ENCODE measurements around the gene INPP4A.

Gene INPP4A

DNA sequence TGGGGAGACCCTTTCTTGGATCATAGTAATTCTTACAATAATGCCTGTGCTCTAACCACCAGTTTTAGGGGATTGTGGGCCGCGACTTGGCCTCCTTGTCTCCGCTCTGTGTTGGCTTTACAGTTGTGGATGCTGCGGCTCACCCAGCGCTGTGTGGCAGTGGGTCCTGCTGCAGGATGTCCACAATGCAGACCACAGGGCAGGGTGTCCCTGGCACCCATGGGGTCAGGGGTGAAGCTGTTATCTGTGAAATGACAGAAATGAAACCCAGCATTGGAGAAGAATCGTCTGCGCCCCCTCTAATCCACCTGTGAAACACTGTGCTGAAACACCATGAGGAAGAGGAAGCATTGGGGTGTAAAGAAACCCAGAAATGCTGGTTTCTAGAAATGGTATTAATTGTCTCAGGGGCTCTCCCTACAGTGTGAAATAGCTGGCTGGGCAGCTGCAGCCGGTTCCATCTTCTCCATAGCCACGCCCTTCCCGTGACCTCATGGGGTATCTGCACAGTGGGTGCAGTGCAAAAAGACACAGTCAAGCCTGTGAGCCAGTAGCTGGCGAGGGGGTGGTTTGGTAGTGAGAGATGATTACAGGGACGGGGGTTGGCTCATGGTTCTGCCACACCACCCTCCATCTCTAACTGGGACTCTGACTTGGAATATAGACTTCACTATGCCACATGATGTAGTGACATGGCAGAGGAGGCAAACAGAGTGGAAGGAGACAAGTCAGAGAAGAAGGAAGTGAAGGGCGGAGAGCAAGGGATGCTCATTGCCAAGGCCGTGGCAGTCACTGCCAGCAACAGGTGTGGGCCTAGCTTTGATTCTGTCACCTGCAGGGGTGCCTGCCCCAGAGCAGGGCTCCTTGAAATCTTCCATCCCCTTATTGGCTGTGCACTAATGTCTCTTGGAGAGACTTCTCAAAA is 16.2 kb downstream of the INPP4A start:
- no peak for DNase-seq

DNA sequence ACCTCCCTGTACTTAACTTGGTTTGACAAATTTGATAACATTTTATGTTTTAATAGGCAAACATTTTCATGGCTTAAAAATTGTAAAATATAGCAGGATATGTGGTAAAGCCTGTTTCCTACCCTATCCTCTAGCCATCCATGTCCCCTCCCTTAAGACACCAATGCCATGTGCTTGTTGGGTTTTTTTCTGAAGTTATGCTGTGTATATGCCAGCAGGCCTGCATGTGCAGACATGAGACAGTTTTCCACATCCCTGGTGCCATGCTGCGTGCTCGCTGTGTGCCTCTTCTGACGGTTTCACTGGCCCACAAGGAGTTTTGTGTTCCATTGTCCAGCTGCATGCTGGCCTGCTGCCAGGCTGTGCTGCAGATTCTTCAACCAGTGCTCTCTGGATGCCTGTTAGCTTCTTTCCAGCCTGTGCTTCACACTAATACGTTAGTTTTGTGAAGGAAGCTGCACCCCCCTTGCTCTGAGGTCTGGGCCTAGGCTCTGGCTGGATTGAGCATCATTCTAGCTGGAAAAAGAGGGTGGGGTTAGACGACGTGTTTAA is 16.9 kb downstream of the INPP4A start:
- DNase-seq: no peak

DNA sequence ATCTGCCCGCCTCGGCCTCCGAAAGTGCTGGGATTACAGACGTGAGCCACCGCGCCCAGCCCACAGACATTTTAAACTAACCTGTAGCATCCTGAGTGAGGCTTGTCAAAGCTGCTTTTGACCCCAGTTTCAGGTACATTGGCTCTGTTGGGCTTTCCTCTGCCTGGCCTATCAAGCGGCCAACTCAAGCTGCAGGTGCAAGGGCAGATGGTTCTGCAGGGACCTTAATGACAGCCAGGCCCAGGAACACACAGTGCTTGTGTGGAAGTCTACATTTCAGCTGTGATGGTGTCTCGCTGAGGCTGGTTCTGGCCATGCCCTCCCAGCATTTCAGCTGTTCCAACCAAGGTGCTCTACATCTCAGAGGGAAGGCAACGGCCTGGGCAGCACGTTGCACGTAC is 18.4 kb downstream of the INPP4A start:
- DNase-seq: no peak

DNA sequence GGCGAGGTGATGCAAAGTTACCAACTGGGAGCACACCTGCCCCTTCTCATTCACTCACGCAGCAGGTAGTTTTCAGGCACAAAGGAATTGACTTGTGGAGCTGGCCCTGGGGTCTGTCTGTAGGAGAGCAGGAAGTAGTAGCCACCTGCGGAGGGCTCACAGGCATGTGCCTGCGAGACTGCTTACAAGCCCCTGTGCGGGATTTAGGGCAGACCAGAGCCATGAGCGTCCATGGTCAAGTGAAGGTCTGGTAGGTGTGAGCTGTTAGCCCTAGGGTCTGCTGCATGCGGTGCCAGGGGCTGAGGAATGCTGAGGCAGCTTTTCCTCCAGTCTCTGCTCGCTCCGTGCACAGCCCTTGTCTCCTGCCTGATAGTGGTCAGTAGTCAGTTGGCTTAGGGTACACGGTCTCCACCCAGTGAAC is 18.9 kb downstream of the INPP4A start:
- DNase-seq: no peak

DNA sequence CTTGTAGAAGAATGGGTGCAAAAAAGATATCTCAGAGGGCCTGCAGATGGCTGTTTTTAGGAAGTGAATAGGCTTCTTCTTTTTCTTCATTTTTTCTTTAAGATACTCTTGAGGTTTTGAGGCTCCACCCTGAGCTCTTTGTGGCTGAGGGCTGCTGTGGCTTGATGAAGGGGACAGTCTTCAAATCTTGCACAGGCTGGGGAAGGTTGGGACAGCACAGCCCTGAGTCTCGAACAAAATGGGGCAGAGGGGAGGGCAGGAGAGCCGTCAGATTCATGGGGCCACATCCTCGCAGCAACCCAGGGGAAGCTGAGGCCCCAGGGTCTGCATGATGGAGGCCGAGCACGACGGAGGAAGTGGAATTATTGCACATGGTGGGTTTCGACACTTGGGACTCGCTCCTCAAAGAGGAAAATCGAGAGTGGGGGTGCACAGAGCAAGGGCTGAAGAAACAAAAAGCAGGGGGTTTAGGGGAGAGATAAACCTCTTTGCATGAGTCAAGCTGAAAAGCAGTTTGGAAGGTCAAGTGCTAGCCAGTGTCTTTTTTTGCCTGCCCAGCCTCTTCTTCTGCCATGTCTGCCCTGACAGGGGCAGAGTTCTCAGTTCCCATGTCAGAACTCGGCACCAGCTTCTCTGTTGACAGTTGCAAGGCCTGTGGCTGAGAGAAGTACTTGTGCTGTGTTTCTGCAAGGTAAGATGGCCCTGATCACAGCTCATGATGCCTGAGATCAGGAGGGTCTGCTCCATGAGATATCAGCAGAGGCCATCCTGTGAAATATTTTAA is 19.5 kb downstream of the INPP4A start:
- DNase-seq: no peak

DNA sequence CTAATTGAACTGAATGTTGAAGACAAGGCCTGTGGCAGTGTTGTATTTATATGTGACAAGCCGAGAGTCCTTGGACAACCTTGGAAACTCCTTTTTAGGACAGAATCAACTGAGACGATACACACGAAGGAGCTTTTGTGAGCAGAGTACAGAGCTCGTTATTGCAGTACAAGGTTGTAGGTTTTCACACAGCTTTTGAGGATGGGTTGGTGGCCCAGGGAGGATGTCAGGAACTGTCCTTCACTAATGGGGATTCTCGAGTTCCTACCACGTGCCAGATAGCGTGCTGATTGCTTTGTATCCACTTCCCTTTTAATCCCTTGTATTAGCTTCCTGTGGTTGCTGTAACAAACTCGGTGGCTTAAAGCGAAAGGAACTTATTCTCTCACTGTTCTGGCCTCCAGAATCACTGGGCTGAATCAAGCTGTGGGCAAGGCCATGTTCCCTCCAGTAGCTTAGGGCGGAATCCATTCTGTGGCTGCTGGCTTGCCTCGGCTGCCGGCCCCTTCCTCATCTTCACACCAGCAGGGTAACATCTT is 20.2 kb downstream of the INPP4A start:
- DNase-seq: no peak

DNA sequence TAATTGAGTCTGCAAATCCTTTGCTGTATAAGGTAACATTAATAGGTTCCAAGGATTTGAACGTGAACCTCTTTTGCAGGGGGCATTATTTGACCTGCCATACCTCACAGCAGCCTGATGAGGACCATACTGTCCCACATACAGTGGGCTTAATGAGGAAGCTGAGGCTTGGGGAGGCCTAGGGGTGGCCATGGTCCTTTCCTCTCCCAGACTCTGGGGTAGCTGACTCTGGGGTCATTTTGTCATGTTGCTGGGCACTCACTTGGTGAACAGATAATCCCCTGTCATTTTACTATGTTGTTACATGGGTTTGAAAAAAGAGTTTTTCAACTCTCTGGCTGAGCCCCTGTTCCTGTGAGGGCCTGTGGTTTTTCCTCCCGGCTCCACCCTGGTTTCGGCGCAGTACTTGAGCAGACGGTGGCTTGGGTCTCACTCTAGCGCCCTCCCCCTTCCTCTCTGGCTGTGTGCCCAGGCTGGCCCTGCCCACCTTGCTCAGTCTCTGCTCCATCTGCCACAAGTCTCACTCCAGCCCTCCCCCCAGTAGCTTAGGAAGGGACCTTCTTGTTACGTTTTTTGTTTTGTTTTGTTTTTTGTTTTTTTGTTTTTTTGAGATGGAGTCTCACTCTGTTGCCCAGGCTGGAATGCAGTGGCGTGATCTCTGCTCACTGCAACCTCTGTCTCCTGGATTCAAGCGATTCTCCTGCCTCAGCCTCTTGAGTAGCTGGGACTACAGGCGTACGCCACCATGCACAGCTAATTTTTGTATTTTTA is 21.0 kb downstream of the INPP4A start:
- DNase-seq: no peak

DNA sequence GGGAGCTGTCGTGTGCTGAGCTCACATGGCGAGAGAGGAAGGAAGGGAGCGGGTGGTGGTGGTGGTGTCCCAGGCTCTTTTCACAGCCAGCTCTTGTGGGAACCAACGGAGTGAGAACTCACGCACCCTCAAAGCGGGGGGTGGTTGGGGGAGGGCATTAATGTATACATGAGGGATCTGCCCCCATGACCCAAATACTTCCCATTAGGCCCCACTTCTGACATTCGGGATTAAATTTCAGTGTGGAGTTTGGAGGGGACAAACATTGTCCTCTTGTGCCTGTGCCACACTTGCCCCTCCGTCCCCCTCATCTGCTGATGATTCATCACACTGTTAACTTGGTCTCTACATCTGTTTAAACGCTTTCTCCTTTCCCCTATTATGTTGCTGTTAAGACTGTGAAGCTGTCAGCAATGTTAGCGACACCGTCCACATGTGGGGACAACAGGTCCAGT is 22.5 kb downstream of the INPP4A start:
- DNase-seq: no peak

DNA sequence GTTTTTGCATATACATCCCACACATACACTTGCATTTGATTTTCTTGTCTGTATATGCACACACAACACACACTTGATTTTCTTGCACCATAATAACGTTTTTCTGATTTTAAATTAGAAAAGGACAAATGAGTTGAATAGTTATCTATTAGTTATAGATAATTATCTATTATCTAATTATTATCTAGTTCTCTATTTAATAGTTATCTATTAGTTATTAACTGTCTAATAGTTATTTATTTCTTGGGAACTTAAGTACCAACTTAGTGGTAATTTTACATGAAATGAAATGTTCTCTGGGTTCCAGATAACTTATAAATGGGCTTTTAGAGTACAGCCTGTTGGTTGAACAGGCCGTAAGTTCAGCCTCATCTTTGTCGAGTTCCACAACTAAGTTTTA is 23.0 kb downstream of the INPP4A start:
- DNase-seq: no peak

DNA sequence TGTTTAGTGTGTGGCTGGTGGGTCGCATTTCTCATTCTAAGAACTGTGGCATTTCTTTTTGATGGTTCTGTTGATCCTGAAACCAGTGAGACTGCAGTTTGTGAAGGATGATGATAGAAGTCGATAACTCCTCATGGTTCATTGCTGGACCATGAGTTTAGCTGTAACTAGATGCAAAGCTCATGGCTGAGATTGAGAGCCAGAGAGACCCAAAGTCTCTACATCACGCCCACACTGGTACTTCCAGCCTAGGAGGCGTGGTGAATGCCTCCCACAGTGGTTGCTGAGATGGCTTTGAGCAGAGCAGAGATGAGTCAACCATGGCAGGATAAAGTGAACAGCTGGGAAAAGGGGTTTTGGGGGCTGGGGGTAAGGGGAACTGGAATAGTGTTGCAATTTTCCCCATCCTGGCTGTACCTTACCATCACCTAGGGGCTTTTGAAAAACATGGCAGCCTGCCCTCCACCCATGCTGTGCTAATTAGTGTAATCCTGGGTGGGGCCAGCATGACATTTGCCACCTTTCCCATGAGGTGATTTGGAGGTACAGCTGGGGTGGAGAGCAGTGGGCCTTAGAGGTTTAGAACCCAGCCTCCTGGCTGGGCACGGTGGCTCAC is 24.1 kb downstream of the INPP4A start:
- DNase-seq: no peak

DNA sequence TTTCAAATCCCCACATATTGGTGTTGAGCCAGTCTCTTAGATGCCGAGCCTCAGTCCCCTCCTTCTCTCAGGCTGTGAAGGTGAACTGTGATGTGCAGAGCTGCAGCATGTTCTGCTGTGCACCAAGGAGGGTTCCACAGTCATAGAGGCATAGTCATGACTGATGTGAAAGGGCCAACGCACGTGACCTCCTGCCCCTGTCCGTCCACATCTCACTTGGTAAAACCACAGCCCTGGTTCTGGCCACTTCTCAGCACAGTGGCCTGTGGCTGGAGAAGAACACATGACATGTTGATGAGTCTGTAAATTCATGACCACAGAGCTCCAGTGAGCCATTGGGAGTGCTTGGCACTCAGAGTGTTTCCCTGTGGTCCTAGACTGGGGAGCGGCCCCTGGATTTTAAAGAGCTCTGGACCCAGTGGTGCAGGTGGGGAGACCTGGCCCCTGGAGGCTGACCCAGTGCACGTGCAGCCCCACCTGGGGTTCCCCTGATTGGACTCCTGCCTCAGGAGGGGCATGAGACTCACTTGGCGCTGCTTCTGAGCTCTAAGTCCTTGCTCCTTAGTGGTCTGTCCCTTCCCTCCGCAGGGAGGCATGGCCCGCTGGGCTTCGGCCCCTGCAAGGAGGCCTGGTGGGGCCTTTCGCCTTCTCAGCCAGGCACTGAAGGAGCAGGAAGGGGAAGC is 25.3 kb downstream of the INPP4A start:
- no peak for DNase-seq

DNA sequence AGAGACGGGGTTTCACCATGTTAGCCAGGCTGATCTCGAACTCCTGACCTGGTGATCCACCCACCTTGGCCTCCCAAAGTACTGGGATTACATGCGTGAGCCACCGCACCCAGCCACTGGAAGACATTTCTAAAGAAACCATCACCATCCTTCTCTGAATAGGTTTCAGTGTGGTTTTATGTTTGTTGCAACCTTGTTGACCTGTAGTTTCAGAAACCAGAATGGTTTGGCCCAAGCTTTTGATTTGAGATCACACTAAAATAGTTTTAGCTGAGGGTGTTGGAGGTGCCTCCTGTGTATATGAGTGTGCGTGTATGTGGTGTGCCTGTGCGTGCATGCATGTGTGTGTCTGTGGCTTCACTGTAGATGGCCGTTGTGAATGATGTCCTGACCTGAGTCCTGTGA is 26.2 kb downstream of the INPP4A start:
- DNase-seq: no peak

DNA sequence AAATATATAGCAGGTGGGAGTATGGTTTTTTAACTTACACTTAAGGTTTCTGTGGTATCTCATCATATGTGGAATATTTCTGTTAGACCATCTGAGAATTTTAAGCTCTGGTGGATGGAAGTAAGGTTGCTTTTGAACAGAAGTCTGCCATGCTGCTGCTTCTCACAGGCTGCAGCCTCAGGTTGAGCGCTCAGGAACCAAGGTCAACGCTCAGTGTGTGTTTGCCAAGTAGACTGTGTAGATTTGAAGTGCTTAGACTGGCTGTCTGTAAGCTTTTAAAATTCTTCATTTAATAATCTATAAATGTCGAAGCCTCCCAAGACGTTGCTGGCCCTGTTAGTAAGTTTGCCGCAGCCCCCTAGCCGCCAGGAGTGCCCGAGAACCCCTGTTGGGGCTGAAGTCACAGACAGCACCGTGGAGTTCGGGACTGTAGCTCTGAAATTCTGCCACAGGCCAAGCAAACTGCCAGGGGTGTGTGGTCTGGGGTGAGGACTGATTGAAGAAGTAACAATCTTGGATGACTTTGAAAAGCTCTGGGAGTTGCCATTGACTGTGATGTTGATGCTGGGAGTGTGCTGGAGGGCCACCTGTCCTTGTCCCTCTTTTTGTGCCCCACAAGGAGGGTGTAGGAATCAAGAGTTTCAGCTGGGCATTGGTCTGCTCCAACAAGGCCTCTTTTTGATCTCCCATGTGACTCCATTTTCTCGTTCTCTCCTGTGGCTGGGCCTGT is 26.9 kb downstream of the INPP4A start:
- no peak for DNase-seq

DNA sequence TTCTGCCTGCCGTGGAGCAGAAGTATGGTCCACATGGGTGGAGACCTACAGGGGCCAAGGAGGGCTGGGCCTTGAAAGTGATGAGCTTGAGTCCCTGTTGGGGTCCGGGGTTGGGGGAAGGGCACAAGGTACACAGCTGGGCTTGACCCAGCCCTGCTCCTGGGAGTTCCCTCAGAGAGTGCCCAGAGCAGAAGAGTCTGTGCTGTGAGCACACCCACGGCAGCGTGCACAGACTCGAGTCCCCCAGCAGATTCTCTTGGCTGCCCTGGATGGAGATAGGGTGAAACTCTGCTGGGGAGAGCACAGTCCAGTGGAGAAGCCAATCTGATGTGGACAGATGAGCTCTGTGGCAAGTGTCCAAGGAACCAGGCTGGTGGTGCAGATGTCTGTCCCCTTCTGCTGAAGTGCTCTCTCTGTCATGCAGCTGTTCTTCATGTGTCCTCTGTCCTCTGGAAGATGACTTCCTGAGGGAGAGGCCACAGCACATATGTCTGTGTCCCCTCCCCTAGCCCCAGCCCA is 27.5 kb downstream of the INPP4A start:
- no peak for DNase-seq

DNA sequence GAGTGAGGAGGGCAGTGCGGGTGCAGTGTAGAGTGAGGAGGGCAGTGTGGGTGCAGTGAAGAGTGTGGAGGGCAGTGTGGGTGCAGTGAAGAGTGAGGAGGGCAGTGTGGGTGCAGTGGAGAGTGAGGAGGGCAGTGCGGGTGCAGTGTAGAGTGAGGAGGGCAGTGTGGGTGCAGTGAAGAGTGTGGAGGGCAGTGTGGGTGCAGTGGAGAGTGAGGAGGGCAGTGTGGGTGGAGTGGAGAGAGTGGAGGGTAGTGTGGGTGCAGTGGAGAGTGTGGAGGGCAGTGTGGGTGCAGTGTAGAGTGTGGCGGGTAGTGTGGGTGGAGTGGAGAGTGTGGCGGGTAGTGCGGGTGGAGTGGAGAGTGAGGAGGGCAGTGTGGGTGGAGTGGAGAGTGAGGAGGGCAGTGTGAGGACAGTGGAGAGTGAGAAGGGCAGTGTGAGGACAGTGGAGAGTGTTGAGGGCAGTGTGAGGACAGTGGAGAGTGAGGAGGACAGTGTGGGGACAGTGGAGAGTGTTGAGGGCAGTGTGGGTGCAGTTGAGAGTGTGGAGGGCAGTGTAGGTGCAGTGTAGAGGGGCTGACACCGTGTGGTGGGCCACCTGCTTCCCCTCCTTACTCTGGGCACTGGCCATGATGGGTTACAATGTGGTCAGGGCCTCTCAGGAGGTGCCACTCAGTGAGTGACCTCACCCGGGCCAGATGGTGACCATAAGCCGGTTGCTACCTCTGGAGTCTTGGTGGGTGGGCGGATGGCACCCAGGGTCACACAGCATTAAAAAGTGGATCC is 28.5 kb downstream of the INPP4A start:
- no peak for DNase-seq

DNA sequence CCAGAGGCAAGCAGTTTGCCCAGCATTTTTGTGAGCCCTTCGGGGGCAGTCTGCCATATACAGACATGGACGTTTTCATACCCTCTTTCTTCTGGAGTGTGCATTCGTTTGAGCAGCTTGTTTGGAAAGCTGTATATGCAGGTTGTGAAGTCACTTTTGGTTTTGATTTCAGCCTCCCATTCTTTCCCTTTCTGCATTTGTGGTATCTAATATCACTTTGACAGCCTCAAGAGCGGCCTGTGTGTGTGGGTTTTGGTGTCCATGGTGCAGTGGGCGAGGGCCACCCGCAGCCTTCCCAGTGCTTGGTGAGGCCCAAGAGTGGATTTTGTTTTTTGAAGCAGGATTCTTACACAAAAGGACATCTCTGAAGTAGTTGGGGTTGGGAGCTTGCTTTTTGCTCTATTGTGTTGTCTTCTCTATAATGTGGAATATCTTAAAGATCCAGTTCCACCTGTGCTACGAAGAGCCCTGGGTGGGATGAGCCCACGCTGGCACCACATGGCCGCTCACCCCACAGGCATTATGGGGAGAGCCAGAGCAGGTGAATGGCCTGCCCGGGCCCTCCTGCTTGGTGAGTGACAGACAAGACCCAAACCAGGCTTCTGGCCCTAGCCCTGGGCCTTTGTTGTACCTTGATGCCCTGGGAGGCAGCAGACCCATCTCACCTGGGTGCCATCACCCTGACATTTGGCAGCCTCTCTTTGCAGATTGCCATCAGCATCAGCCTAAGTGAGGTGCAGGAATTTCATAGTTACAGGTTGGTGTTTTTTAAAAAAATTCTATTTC is 29.5 kb downstream of the INPP4A start:
- no peak for DNase-seq

DNA sequence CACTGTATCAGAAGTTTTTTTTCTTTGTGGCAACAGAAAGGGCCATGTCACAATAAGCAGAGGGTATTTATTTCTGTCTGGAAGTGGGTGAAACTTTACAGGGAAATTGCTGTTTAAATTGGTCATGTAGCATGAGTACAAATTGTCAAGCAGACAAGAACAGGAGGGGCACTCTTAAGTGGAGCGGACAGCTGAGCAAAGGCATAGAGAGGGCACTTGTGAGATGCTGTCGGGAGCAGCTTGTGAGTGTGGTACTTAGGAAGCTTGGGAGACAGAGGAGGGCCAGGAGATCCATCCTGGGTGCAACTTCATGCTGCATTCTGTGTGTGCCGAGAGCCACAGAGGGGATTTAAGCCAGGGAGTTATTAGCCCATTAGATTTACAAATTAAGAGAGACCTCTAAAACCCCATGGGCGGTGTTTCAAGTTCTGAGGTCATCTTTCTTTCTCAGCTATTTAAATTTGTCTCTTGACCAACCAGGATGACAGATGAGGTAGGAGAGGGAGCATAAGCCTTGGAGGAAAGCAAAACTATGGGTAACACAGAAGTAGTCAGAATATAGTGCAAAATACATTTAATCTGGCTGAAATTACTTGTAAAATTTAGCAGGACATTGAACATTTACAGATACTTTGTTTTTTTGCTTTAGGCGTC is 30.4 kb downstream of the INPP4A start:
- DNase-seq: no peak

DNA sequence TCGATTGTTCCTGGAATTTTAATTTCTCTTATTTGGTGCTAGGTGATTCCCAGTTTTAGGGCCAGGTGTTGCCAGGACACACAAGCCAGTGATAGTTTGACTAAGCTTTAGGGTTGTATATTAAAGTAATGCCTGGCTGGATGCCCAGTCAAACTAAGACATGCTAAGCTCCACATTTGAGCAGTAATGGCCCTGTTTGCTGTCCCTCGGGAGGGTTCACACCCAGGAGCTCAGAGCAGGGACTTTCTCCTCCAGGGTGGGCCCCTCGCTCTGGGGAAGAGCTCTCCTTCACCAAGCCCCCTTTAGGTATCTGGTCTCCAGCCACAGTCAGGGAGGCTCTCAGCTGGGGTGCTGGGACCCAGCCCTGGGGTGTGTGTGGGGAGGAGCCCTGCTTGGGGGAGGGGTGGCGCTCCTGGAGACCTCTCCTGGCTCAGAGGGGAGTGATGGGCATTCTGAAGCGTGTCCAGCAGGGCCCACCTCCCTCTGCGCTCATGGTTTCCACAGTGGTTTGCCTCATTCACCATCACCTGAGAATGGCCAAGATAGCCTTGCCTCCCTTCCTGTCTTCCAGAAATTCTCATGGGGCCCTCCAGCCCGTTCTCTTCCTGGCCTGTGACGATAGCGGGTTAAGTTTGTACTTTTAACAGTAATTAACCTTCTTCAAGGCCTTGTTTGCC is 31.7 kb downstream of the INPP4A start:
- no peak for DNase-seq

Measured in SW 1271 (cell line).